Epithelial cell of prostate (primary cell): ENCODE data around the gene CX3CL1.

Experiments
- DNase-seq: peaks from one replicate; pipeline ENCODE4 v3.0.0-alpha.2; 2011; ENCODE audit warnings: low read depth, low spot score
- H3K27ac ChIP-seq: fragments of 450-650 bp; 2 replicates; pipeline ENCODE4 v1.5.1; 2017; ENCODE audit warnings: mild to moderate bottlenecking

Gene CX3CL1

GRCh38 chr16:57427824-57428223 is 55.5 kb downstream of the CX3CL1 start:
- no peak overlapping the region for H3K27ac ChIP-seq

GRCh38 chr16:57430955-57431354 is 58.7 kb downstream of the CX3CL1 start:
- DNase-seq: no peak

More at GRCh38 chr16:57427824-57428223, 55.5 kb downstream of the CX3CL1 start:
- no peak for DNase-seq

GRCh38 chr16:57432505-57432904 is 60.2 kb downstream of the CX3CL1 start:
- no peak overlapping the region for H3K27ac ChIP-seq
- no peak for DNase-seq

More at GRCh38 chr16:57430955-57431354, 58.7 kb downstream of the CX3CL1 start:
- no peak overlapping the region for H3K27ac ChIP-seq

- H3K27ac ChIP-seq: no peak overlapping the region
- no peak for DNase-seq
Observed at GRCh38 chr16:57432989-57433388, 60.7 kb downstream of the CX3CL1 start.

GRCh38 chr16:57434003-57434402 is 61.7 kb downstream of the CX3CL1 start:
- DNase-seq: no peak
- H3K27ac ChIP-seq: no peak overlapping the region
